ENCODE results near the gene NPTX1. TPM values are rescaled to one million over a fixed set of nuclear protein-coding genes. Genes with fewer than 3 reads are reported as not detected.

Gene NPTX1
- total and polyA plus RNA-seq, 5 donors, result 0.02 TPM; not detected in 4

DNA sequence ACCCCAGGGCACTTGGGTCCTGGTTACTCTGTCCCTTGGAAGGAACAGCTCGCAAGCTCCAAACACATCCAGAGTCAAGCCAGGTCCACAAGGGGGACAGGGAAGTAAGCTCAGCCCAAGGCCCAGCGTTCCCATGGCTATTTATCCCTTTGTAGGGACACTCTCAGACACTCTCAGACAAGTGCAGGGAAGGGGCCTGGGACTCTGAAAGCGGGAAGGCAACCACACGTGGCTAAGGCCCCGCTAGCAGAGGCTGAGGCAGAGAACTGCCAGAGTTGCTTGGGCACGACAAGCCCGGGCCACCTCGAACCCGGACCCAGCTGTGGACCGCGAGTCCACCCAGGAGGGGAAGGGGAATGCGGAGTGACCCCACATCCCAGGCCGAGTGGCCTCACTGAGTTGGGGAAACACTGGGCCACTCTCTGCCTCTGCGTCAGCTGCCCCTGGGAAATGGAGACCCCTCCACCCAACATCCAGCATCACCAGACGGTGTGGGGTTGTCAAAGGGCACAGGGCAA is 10.2 kb downstream of the NPTX1 start:
- H3K27me3 ChIP-seq (ENCODE audit: control insufficient read depth, insufficient read depth), result no peaks in the 10 kb centered on the region
- H3K27ac ChIP-seq (ENCODE audit: low read length), result no peak overlapping the region
- WGBS, result 72% methylated on average over 15 of the region's 15 CpGs
- intact Hi-C loops (cut with DNase I), result no loop called here
- no peaks in the 10 kb centered on the region for H3K9me3 ChIP-seq (ENCODE audit: control insufficient read depth, low read length)
- no peak for ATAC-seq
- no peaks in the 10 kb centered on the region for H3K4me1 ChIP-seq (ENCODE audit: control insufficient read depth, insufficient read depth, low read length)
- no peak overlapping the region for H3K4me3 ChIP-seq (ENCODE audit: low read length)
- peak in 1 of 3 donors; percentile 18 for DNase-seq

DNA sequence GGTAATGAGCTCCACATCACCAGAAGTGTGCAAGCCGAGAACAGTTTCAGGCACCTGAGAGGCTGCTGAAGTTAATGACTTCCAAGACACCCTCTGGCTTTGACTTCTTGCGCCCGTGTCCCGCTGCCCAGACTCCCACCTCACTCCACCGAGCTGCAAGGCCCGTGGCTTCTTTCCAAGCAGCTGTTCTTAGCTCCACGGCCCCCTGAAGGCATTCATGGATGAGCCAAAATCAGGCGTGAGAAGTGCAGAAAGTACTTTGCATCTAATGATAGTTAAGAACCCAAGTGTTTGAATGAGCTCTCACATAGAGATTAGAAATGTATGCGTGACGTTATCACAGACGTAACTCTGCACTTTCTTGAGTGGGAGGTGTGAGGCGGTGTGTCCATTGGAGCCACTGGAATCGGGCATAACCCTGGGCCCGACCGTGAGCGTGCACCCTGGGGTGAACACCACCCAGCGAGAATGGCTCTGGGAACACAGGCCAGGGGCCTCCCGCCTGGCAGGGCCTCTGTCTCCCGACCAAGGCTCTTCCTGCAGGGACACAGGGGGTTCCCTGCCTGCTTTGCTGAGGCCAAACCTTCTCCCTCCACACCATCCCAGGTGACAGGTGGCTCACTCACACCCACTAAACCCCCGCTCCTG is 11.0 kb downstream of the NPTX1 start:
- no peak overlapping the region for H3K4me3 ChIP-seq (ENCODE audit: low read length)
- H3K9me3 ChIP-seq (ENCODE audit: control insufficient read depth, low read length), result no peaks in the 10 kb centered on the region
- H3K27ac ChIP-seq (ENCODE audit: low read length), result no peak overlapping the region
- intact Hi-C loops (cut with DNase I), result no loop called here
- DNase-seq (peak in 1 of 3 donors; percentile 21), ATAC-seq (no peak)
- no peaks in the 10 kb centered on the region for H3K27me3 ChIP-seq (ENCODE audit: control insufficient read depth, insufficient read depth)
- H3K4me1 ChIP-seq (ENCODE audit: control insufficient read depth, insufficient read depth, low read length), result no peaks in the 10 kb centered on the region
- WGBS, result 52% methylated on average over 20 of the region's 20 CpGs

DNA sequence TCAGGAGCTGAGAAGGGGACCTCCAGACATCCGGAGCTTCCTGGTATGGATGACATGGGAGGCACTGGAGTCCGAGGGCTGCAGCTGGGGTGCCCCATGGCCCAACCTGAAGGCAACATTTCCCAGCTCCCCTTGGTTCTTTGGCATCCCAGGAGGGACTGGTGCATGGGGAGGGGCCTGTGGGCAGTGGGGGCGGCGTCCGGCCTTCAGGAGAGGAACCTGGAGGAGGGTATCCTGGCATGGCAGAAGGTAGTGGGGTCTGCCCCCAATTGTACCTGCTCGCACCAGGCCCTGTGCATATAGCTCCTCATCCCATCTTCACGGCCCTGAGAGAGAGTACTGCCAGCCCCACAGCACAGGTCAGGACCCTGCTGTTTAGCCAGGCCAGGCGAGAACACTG is 11.9 kb downstream of the NPTX1 start:
- Histone ChIP-seq H3K27ac (ENCODE audit: low read length) (no peak overlapping the region), H3K4me3 (ENCODE audit: low read length) (no peak overlapping the region), H3K27me3 (ENCODE audit: control insufficient read depth, insufficient read depth) (no peaks in the 10 kb centered on the region), H3K9me3 (ENCODE audit: control insufficient read depth, low read length) (no peaks in the 10 kb centered on the region), H3K4me1 (ENCODE audit: control insufficient read depth, insufficient read depth, low read length) (no peaks in the 10 kb centered on the region)
- intact Hi-C loops (cut with DNase I), result no loop called here
- peak in 1 of 3 donors; percentile 20 for DNase-seq
- ATAC-seq, result no peak
- WGBS, result 78% methylated on average over 8 of the region's 8 CpGs

DNA sequence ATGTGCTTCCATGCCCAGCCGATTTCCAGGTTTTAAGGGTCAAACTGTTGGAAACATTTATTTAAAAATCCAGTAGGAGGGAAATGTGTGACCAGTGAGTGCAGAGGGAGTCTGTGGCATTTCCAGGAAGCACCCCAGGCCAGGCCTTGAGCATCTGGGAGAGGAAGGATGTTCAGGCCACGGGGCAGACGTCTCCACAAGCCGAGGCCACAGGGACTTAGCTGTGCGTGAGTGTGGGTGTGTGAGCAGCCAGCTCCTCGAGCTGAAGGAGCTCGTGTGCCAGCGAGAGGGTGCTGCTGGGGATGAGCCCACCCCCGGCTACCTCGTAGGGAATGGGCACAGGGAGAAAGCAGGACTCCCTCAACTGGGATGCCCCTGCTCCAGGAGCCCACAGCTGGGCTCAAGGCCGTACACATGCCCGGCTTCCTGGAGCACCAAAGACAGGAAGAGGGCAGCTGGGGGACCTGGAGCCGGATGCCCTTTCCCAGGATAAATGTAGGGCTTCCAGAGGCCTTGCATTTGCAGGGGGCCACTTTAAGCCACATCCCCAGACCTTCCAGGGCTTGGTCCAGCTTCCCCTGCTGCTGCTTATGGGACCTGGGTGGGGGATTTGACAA is 12.5 kb downstream of the NPTX1 start:
- ATAC-seq (no peak), DNase-seq (no peak)
- intact Hi-C loops (cut with DNase I), result no loop called here
- WGBS, result 58% methylated on average over 13 of the region's 13 CpGs
- Histone ChIP-seq H3K27ac (ENCODE audit: low read length) (no peak overlapping the region), H3K4me3 (ENCODE audit: low read length) (no peak overlapping the region), H3K4me1 (ENCODE audit: control insufficient read depth, insufficient read depth, low read length) (no peaks in the 10 kb centered on the region), H3K9me3 (ENCODE audit: control insufficient read depth, low read length) (no peaks in the 10 kb centered on the region), H3K27me3 (ENCODE audit: control insufficient read depth, insufficient read depth) (no peaks in the 10 kb centered on the region)

DNA sequence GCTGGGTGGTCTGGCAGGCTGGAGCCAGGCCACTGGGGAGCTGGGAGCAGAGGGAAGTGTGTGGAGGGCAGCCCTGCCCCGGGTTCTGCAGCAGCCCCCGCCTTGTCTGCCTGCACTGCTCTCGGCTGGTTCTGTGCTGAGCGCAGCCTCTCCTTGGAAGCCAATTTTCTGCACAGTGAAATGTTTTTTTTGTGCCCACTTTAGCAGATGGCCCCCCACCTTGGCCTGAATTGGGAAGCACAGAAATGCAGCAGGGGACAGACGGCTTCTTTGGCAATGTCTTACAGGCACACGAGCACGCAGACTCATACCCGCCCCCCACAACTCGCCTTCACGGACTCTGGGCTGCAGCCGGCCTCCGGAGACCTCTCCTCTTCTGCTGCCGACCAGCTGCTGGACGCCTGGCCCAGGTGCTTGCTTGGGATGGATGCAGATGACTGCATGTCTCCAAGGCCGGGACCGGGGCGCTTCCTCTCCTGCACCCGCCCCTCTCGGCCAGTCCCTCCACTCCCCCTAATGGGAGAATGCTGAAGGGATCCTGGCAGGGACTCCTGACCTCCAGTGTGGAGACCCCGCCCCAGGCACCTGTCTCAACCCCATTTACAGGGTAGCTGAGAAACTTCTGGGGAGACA is 14.8 kb downstream of the NPTX1 start:
- intact Hi-C loops (cut with DNase I), result no loop called here
- Histone ChIP-seq H3K4me3 (ENCODE audit: low read length) (no peak overlapping the region), H3K27me3 (ENCODE audit: control insufficient read depth, insufficient read depth) (no peaks in the 10 kb centered on the region), H3K4me1 (ENCODE audit: control insufficient read depth, insufficient read depth, low read length) (no peaks in the 10 kb centered on the region), H3K9me3 (ENCODE audit: control insufficient read depth, low read length) (no peaks in the 10 kb centered on the region), H3K27ac (ENCODE audit: low read length) (no peak overlapping the region)
- ATAC-seq (no peak), DNase-seq (no peak)
- WGBS, result 49% methylated on average over 20 of the region's 20 CpGs

DNA sequence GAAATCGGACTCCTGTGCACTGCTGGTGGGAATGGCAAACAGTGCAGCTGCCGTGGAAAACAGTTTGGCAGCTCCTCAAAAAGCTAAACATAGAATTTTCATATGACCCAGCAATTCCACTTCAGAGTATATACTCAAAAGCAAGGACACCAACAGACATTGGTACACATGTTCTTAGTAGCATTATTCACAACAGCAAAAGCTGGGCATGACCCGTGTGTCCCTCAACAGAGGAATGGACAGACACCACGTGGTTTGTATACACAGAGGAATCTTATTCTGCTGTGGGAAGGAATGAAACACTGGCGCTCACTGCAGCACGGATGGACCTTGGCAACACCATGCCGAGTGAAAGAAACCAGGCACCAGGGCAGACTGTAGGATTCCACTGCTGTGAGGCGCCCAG is 16.0 kb downstream of the NPTX1 start:
- Histone ChIP-seq H3K27me3 (ENCODE audit: control insufficient read depth, insufficient read depth) (no peaks in the 10 kb centered on the region), H3K9me3 (ENCODE audit: control insufficient read depth, low read length) (no peaks in the 10 kb centered on the region), H3K27ac (ENCODE audit: low read length) (no peak overlapping the region), H3K4me1 (ENCODE audit: control insufficient read depth, insufficient read depth, low read length) (peaks cover 2% of the 10 kb centered on the region), H3K4me3 (ENCODE audit: low read length) (no peak overlapping the region)
- no peak for ATAC-seq
- whole genome bisulfite sequencing, result 39% methylated on average over 8 of the region's 8 CpGs
- intact Hi-C loops (cut with DNase I), result no loop called here
- no peak for DNase-seq

DNA sequence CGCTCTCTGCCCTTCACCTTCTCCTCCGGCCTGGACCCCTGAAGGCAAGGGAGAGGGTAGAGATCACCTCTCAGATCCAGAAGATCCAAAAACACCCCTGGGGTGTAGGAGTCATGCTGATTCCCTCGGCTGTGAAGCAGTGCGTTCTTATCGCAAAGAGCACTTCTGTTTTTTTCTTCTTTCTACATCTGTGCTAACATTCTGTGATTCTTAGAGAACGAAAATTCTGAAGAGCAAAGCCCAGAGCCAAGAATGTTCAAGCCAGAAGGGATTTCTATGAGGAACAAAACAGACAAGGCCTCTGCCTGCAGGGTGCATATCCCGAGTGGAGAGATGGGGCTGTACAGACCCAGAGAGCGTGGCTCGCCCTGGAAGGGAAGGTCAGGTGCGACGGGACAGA is 17.2 kb downstream of the NPTX1 start:
- intact Hi-C loops (cut with DNase I), result no loop called here
- ATAC-seq (no peak), DNase-seq (peak in 2 of 3 donors; percentile 2 to 9)
- Histone ChIP-seq H3K9me3 (ENCODE audit: control insufficient read depth, low read length) (no peaks in the 10 kb centered on the region), H3K27me3 (ENCODE audit: control insufficient read depth, insufficient read depth) (no peaks in the 10 kb centered on the region), H3K4me1 (ENCODE audit: control insufficient read depth, insufficient read depth, low read length) (peaks cover 2% of the 10 kb centered on the region), H3K4me3 (ENCODE audit: low read length) (no peak overlapping the region), H3K27ac (ENCODE audit: low read length) (no peak overlapping the region)
- 79% methylated on average over 11 of the region's 11 CpGs for WGBS

DNA sequence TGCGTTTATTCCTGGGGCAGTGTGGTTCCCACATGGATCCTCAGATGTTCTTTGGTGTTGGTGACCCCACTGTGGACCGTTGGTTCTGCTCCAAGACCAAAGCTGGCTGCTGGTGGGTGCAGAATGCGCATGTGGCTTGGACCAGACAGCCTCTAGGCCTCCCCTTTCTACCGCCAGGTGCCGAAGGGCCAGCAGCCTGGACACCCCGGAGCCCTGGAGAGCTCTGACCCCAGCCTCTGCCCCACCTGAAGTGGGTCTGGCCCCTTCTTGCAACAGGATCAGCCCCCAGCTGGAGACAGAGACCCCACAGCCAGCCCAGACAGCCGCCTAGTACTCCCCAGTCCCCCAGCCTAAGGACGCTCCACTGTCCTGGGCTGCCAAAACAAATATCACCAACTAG is 18.4 kb downstream of the NPTX1 start:
- Histone ChIP-seq H3K27ac (ENCODE audit: low read length) (no peak overlapping the region), H3K4me3 (ENCODE audit: low read length) (no peak overlapping the region), H3K4me1 (ENCODE audit: control insufficient read depth, insufficient read depth, low read length) (peaks cover 4% of the 10 kb centered on the region), H3K9me3 (ENCODE audit: control insufficient read depth, low read length) (no peaks in the 10 kb centered on the region), H3K27me3 (ENCODE audit: control insufficient read depth, insufficient read depth) (no peaks in the 10 kb centered on the region)
- ATAC-seq (no peak), DNase-seq (peak in 2 of 3 donors; percentile 29 to 51)
- WGBS, result 84% methylated on average over 8 of the region's 8 CpGs
- intact Hi-C loops (cut with DNase I), result no loop called here

DNA sequence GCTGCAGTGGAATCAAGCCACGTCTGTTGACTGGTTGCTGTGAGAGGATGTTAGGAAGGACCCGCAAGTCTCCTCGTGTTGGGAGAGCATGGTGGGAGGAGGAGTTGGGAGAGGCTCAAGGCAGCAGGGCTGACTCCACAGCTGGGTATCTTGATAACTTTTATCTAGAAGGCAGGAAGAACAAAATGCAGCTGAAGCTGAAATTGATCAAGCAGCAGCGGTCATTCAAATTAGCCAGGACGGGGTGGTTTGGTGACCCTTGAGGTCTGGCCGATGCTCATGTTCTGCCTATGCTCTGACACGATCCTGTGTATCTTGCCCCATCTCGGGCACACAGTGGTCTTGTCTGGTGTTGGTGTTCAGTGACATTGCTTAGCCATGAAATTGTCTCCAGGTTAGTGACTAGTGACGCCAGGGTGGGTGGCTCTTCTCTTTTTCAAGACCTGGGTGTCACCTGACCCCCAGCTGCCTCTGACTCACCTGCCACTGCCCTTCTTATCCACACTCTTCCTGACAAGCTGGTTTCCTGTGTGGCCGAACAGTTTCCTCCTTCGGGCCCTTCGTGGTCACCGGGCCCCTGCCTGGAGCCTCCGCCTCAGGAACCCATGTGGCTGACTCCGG is 19.1 kb downstream of the NPTX1 start:
- DNase-seq (peak in 2 of 3 donors; percentile 5 to 37), ATAC-seq (no peak)
- Histone ChIP-seq H3K27me3 (ENCODE audit: control insufficient read depth, insufficient read depth) (no peaks in the 10 kb centered on the region), H3K27ac (ENCODE audit: low read length) (no peak overlapping the region), H3K9me3 (ENCODE audit: control insufficient read depth, low read length) (no peaks in the 10 kb centered on the region), H3K4me1 (ENCODE audit: control insufficient read depth, insufficient read depth, low read length) (peaks cover 4% of the 10 kb centered on the region), H3K4me3 (ENCODE audit: low read length) (no peak overlapping the region)
- intact Hi-C loops (cut with DNase I), result no loop called here
- WGBS, result 55% methylated on average over 15 of the region's 15 CpGs

DNA sequence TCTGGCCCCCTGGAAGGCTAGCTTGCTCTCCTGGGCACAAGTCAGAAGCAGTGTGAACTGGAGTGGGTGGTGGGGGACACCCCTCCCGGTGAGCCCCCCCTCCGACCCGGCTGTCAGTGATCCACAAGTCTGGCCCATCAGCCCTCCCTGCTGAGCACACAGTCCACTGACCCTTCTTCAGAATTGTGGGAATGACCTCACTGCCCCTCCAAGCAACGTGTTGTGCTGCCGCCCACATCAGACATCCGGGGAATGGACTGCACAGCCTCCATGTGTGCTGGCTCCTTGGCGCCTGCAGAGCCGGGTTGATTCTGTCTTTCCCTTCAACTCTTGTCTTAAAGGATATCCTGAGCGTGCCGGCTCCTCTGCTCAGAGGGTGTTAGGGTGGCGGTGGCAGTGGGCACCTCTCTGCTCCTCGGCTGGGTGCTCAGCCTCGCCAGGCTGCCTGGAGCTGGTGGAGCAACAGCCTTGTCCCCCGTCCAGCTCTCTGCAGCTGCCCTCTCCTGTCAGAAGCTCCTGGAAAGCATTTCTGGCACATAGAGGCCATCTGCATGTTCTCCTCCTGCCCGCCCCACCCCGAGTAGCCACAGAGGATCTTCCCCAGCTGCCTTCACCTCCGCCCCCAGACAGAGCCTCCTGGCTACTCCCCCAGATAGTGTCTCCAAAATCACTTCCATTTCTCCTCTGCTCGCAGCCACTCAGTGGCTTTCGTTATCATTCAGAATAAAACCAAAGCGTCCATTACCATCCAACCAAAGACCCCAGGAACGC is 19.8 kb downstream of the NPTX1 start:
- no peaks in the 10 kb centered on the region for H3K9me3 ChIP-seq (ENCODE audit: control insufficient read depth, low read length)
- no peak overlapping the region for H3K27ac ChIP-seq (ENCODE audit: low read length)
- peaks cover 4% of the 10 kb centered on the region for H3K4me1 ChIP-seq (ENCODE audit: control insufficient read depth, insufficient read depth, low read length)
- intact Hi-C loops (cut with DNase I), result no loop called here
- DNase-seq (peak in 2 of 3 donors; percentile 64 to 66), ATAC-seq (no peak)
- 37% methylated on average over 21 of the region's 21 CpGs for WGBS
- no peaks in the 10 kb centered on the region for H3K27me3 ChIP-seq (ENCODE audit: control insufficient read depth, insufficient read depth)
- H3K4me3 ChIP-seq (ENCODE audit: low read length), result no peak overlapping the region
